GM12878 (cell line): Measurements from ENCODE around the gene LIX1L.

Experiments used
- ASH2L ChIP-seq: fragments of 300-600, 200-600 bp; sonication (generic); IDR thresholded peaks from 2 replicates; pipeline ENCODE4 v1.6.1; 2017; ENCODE audit warnings: low read depth, mild to moderate bottlenecking, borderline replicate concordance
- HCFC1 ChIP-seq: fragments of 150-350 bp; IDR thresholded peaks from 2 replicates; pipeline ENCODE4 v1.6.1; 2014; ENCODE audit warnings: low read length
- HDAC2 ChIP-seq: fragments of 200-600 bp; sonication (generic); IDR thresholded peaks from 2 replicates; pipeline ENCODE4 v1.6.1; 2017
- JUNB ChIP-seq: IDR thresholded peaks from 2 replicates; pipeline ENCODE4 v1.6.1; 2016; ENCODE audit warnings: antibody characterized with exemption, mild to moderate bottlenecking
- POLR2A ChIP-seq: IDR thresholded peaks from 2 replicates; pipeline ENCODE4 v1.6.1; 2011; ENCODE audit warnings: low read depth, mild to moderate bottlenecking, low read length
- SREBF2 ChIP-seq: IDR thresholded peaks from 2 replicates; pipeline ENCODE4 v1.6.1; 2012; ENCODE audit warnings: mild to moderate bottlenecking, low read length
- TF ChIP-seq, protein P1 (sequence below), 3 experiments: IDR thresholded peaks in 2 of 3; conservative IDR thresholded peaks in 1 of 3; 2 replicates each; pipeline ENCODE4 v1.5.1; 2011; ENCODE audit warnings: low read depth in 3 of 3, low read length in 3 of 3, mild to moderate bottlenecking in 3 of 3, control low read depth in 2 of 3, moderate library complexity in 2 of 3, inconsistent platforms in 1 of 3, mixed read lengths in 1 of 3; ENCODE audit not compliant: control insufficient read depth in 2 of 3, insufficient read depth in 1 of 3; ENCODE audit errors: extremely low read depth in 1 of 3

DNA sequence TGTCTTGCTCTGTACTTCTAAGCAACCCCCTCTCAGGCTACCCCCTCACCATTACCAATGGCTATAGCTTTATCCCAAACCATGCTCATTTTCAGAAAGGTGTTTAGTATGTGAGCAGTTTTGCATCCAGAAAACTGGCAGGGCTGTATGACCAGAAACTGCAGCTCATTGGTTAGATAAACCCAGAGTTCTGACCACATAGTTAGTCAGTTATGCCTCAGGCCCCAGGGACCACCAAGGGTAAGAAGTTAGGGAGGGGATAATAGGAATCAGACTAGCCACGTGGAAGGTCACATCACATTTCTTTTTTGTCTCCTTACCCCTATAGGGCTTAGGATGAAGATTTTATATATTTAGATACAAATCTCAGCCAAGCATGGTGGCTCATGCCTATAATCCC is 49.2 kb downstream of the LIX1L start:
- TF ChIP-seq HCFC1 (no peak), JUNB (no peak), ASH2L (no peak), POLR2A (no peak), HDAC2 (no peak), SREBF2 (no peak)
- TF ChIP-seq, protein P1, sequence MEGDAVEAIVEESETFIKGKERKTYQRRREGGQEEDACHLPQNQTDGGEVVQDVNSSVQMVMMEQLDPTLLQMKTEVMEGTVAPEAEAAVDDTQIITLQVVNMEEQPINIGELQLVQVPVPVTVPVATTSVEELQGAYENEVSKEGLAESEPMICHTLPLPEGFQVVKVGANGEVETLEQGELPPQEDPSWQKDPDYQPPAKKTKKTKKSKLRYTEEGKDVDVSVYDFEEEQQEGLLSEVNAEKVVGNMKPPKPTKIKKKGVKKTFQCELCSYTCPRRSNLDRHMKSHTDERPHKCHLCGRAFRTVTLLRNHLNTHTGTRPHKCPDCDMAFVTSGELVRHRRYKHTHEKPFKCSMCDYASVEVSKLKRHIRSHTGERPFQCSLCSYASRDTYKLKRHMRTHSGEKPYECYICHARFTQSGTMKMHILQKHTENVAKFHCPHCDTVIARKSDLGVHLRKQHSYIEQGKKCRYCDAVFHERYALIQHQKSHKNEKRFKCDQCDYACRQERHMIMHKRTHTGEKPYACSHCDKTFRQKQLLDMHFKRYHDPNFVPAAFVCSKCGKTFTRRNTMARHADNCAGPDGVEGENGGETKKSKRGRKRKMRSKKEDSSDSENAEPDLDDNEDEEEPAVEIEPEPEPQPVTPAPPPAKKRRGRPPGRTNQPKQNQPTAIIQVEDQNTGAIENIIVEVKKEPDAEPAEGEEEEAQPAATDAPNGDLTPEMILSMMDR (IDR thresholded peaks at IDR 0.05 in 2 of 3, conservative IDR thresholded peaks at IDR 0.05 in 1 of 3; ENCODE audit: control insufficient read depth in 2 of 3, extremely low read depth in 1 of 3, insufficient read depth in 1 of 3, low read depth in 3 of 3, low read length in 3 of 3), result no peak
